Measurements from ENCODE around the gene TMCO2. TPM values are rescaled to one million over a fixed set of nuclear protein-coding genes. Genes with fewer than 3 reads are reported as not detected.

Gene TMCO2
- total RNA-seq, 1 donor from 2014 or later = not detected

- peaks cover 0 to 14% of the 10 kb centered on the region in 2 donors for H3K4me1 ChIP-seq
- peaks cover 57 to 78% of the 10 kb centered on the region in 2 donors for H3K36me3 ChIP-seq
- H3K9me3 ChIP-seq = no peaks in the 10 kb centered on the region
- intact Hi-C loops (cut with DNase I) = no loop called here
- no peak for DNase-seq (ENCODE audit: low spot score in 2 of 2)
- H3K27ac ChIP-seq = no peak overlapping the region
- no peaks in the 10 kb centered on the region for H3K27me3 ChIP-seq
- no peak for TF ChIP-seq CTCF (IDR thresholded peaks at IDR 0.05)
- no peak overlapping the region for H3K4me3 ChIP-seq
These were observed 25.0 kb downstream of the TMCO2 start for GRCh38 chr1:40272653-40273213.

- no peak for DNase-seq (ENCODE audit: low spot score in 2 of 2)
- H3K36me3 ChIP-seq = peaks cover 55 to 74% of the 10 kb centered on the region in 2 donors
- H3K4me1 ChIP-seq = peaks cover 0 to 8% of the 10 kb centered on the region in 2 donors
These were observed 25.9 kb downstream of the TMCO2 start for GRCh38 chr1:40273547-40274166.

GRCh38 chr1:40274331-40274730, 26.6 kb downstream of the TMCO2 start:
- Histone ChIP-seq H3K9me3 (no peaks in the 10 kb centered on the region), H3K4me1 (peaks cover 0 to 7% of the 10 kb centered on the region in 2 donors), H3K27me3 (no peaks in the 10 kb centered on the region), H3K27ac (no peak overlapping the region), H3K36me3 (peaks cover 52 to 73% of the 10 kb centered on the region in 2 donors), H3K4me3 (no peak overlapping the region)
- TF ChIP-seq CTCF (IDR thresholded peaks at IDR 0.05) = no peak
- DNase-seq (ENCODE audit: low spot score in 2 of 2) = no peak
- intact Hi-C loops (cut with DNase I) = no loop called here

More at GRCh38 chr1:40273547-40274166, 25.9 kb downstream of the TMCO2 start:
- no peak overlapping the region for H3K4me3 ChIP-seq
- TF ChIP-seq CTCF (IDR thresholded peaks at IDR 0.05) = no peak
- no peak overlapping the region for H3K27ac ChIP-seq
- intact Hi-C loops (cut with DNase I) = no loop called here
- H3K27me3 ChIP-seq = no peaks in the 10 kb centered on the region
- H3K9me3 ChIP-seq = no peaks in the 10 kb centered on the region

GRCh38 chr1:40276122-40276521, 28.4 kb downstream of the TMCO2 start:
- no peak for TF ChIP-seq CTCF (IDR thresholded peaks at IDR 0.05)
- peaks cover 0 to under 1% of the 10 kb centered on the region in 2 donors for H3K4me1 ChIP-seq
- no peak overlapping the region for H3K27ac ChIP-seq
- H3K4me3 ChIP-seq = no peak overlapping the region
- no peaks in the 10 kb centered on the region for H3K9me3 ChIP-seq
- H3K36me3 ChIP-seq = peaks cover 52 to 69% of the 10 kb centered on the region in 2 donors
- no peak for DNase-seq (ENCODE audit: low spot score in 2 of 2)
- intact Hi-C loops (cut with DNase I) = no loop called here
- H3K27me3 ChIP-seq = no peaks in the 10 kb centered on the region

GRCh38 chr1:40281853-40282252, 34.1 kb downstream of the TMCO2 start:
- Histone ChIP-seq H3K4me3 (no peak overlapping the region), H3K27me3 (no peaks in the 10 kb centered on the region), H3K4me1 (no peaks in the 10 kb centered on the region), H3K27ac (no peak overlapping the region), H3K36me3 (peaks cover 48 to 60% of the 10 kb centered on the region in 2 donors), H3K9me3 (no peaks in the 10 kb centered on the region)
- intact Hi-C loops (cut with DNase I) = no loop called here
- no peak for TF ChIP-seq CTCF (IDR thresholded peaks at IDR 0.05)
- no peak for DNase-seq (ENCODE audit: low spot score in 2 of 2)
